GM12891 (cell line): ENCODE measurements around the gene SNX19.

Experiments
- DNase-seq: peaks from one replicate; pipeline ENCODE4 v3.0.0; 2011; ENCODE audit warnings: low spot score; ENCODE audit not compliant: insufficient read length
- FAIRE-seq: peaks from 2 replicates; lab custom pipeline; 2011; peaks lifted over from hg19 to GRCh38; lab: Jason Lieb, UNC
- PAX5 ChIP-seq: IDR thresholded peaks from 2 replicates; pipeline ENCODE4 v1.6.1; 2011; ENCODE audit warnings: low read length, moderate library complexity, mild to moderate bottlenecking; ENCODE audit not compliant: insufficient read depth, severe bottlenecking
- POLR2A ChIP-seq: IDR thresholded peaks from 2 replicates; pipeline ENCODE4 v1.6.1; 2011; ENCODE audit warnings: low read depth, low read length, control low read depth
- POLR2AphosphoS5 ChIP-seq: IDR thresholded peaks from 2 replicates; pipeline ENCODE4 v1.6.1; 2011; ENCODE audit warnings: low read depth, low read length, control low read depth
- POU2F2 ChIP-seq: IDR thresholded peaks from 2 replicates; pipeline ENCODE4 v1.6.1; 2011; ENCODE audit warnings: low read depth, mild to moderate bottlenecking, control low read depth, low read length, moderate library complexity
- SPI1 ChIP-seq: IDR thresholded peaks from 2 replicates; pipeline ENCODE4 v1.6.1; 2011; ENCODE audit warnings: low read depth, low read length, control low read depth
- TAF1 ChIP-seq: IDR thresholded peaks from 2 replicates; pipeline ENCODE4 v1.6.1; 2011; ENCODE audit warnings: low read depth, low read length, control low read depth

SNX19 gene

DNA sequence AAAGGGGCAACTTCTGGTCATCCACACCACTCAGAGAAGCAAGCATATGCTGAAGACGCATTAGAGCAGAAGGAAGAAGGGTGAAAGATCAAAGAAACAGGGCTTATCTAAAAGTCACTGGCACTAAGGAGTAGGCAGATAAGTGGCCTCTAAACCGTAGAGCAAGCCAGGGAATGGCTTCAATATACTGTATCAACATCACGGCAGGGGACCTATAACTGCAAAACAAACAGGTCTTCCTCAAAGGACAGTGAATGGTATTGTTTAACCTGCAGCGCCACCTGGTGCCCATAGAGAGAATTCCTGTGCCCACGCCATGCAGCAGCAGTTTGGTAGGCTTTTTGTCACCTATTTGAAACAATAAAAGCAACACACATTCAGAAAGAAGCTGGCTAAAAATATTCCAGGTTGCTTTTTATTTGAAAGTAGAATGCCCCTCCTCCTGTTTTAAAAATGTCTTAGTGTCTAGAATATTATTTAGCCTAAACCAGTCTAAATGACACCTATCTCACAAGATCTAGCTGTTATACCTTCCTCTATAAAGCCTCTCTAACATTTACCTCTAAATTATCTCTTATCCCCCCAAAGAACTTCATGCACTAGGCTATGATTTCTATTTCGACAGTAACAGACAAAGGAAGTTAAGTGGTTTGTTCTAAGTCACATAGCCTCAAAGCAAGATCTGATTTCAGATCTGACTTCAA, 21.8 kb downstream of the SNX19 start:
- TF ChIP-seq SPI1, result no peak
- TF ChIP-seq PAX5, result no peak
- no peak for TF ChIP-seq POLR2A
- TF ChIP-seq POLR2AphosphoS5, result no peak
- DNase-seq (peak; percentile 12), FAIRE-seq (peak; percentile 95)

- TF ChIP-seq POLR2A, result no peak
- TF ChIP-seq TAF1, result no peak
- no peak for TF ChIP-seq POLR2AphosphoS5
- TF ChIP-seq PAX5, result no peak
- no peak for TF ChIP-seq POU2F2
- no peak for TF ChIP-seq SPI1
- no peak for FAIRE-seq
- DNase-seq, result no peak
Measured at GRCh38 chr11:130892861-130893260, 23.4 kb downstream of the SNX19 start.

DNA sequence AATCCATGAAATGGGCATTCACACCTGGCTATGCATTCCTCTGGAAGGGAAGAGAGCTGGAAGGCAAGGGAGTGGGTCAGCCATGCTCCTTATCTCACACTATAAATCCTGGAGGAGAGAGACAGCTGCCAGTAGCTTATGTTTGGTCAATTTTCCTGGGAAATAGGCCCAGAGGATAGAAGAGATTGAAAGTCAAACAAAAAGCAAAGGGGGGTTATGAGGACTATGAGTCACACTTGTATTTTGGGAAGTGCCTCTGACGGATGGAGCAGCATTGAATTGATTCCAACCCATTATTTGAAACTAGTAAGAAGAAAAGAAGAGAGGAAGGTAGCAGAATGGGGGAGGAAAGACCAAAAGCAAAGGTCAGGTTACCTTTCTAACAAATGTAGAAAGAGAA, 25.0 kb downstream of the SNX19 start:
- FAIRE-seq (no peak), DNase-seq (no peak)
- TF ChIP-seq PAX5 (no peak), POLR2A (no peak), TAF1 (no peak), POU2F2 (no peak), POLR2AphosphoS5 (no peak), SPI1 (no peak)

- FAIRE-seq (no peak), DNase-seq (no peak)
- TF ChIP-seq TAF1, result no peak
- no peak for TF ChIP-seq PAX5
- TF ChIP-seq POU2F2, result no peak
- no peak for TF ChIP-seq SPI1
- no peak for TF ChIP-seq POLR2AphosphoS5
- TF ChIP-seq POLR2A, result no peak
Measured at GRCh38 chr11:130890039-130890745, 26.1 kb downstream of the SNX19 start.

DNA sequence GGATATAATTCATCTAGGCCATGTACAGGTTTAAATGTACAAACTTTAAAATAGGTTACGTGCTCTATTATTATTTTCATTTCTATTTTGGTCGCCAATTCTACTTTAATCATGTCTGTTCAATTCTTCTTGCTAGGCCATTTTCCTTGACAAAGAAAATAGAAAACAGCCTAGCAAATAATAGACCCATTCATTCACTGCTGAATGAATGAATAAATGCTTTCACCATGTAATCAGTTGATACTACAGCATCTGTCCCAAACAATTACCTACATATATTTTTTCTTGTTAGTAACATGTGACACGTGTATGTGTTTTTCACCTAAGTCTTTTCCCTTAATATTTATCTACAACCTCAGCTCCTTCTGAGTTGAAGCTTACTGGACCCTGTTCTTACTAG, 27.5 kb downstream of the SNX19 start:
- no peak for FAIRE-seq
- TF ChIP-seq TAF1 (no peak), SPI1 (no peak), POU2F2 (no peak), POLR2AphosphoS5 (no peak), POLR2A (no peak), PAX5 (no peak)

GRCh38 chr11:130886704-130887103, 29.6 kb downstream of the SNX19 start:
- FAIRE-seq (no peak), DNase-seq (no peak)
- TF ChIP-seq POLR2A (no peak), PAX5 (no peak), POU2F2 (no peak), SPI1 (no peak), TAF1 (no peak), POLR2AphosphoS5 (no peak)

More for the DNA sequence above, 27.5 kb downstream of the SNX19 start:
- DNase-seq, result no peak

- FAIRE-seq, result no peak
- no peak for DNase-seq
- TF ChIP-seq SPI1 (no peak), POLR2AphosphoS5 (no peak), POLR2A (no peak), TAF1 (no peak), POU2F2 (no peak), PAX5 (no peak)
Measured at GRCh38 chr11:130882138-130882551, 34.1 kb downstream of the SNX19 start.

DNA sequence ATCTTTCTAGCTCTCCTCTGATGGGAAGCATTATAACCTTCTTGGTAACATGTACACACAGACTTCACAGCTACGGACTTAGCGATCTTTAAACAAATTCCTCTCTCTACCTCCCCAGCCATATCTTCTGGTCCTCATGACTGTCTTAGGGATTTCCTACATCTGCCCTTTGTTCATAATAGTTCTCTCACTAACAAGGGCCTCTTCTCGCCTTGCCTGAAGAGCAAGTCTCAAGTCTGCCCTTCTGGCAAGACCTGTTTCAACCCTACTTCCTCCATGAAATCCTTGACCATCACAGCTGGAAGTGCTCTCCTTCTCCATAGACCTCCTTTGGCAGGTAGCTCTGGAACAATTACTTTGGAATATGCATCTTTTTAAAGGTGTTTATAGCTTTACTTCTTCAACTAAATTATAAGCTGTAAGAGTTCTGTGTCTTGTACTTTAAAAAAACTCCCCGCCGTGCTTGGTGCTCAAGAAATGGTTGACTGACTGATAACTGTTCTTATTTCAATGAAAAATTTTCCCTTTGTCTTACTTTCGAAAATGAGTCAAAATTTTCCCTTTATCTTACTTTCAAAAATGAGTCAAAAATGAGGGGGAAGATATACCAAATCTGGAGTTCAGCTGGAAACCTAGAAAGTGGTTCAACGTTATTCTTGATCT, 34.7 kb downstream of the SNX19 start:
- FAIRE-seq (no peak), DNase-seq (no peak)
- TF ChIP-seq POU2F2 (no peak), PAX5 (no peak), TAF1 (no peak), SPI1 (no peak), POLR2AphosphoS5 (no peak), POLR2A (no peak)

- TF ChIP-seq POU2F2 (no peak), POLR2A (no peak), TAF1 (no peak), SPI1 (no peak), POLR2AphosphoS5 (no peak), PAX5 (no peak)
- DNase-seq (no peak), FAIRE-seq (no peak)
Measured at GRCh38 chr11:130879836-130880235, 36.4 kb downstream of the SNX19 start.
